ENCODE measurements around the gene ARHGAP15. TPM values are rescaled to one million over a fixed set of nuclear protein-coding genes. Genes with fewer than 3 reads are reported as not detected.

The ARHGAP15 gene
- total RNA-seq, 2 donors from 2014 or later: 0.86 TPM; not detected in 1

DNA sequence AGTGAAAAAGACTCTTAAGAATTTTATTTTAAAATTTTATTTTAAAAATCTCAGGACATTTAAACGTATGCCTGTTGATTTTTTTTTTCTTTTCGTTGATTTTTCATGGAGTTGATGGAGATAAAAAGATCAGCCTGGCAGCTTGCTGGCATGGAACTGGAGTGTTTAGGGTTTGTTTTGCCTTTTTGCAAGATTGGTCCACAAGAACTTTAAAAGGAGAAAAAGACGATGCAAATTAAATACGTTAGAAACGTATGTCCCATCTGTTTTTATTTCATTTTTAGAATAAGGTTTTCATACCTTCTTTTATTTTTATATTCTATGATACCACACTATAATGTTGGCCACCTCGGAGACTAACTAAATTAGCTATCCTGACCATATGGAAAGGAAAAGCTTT is 254.9 kb downstream of the ARHGAP15 start:
- Histone ChIP-seq H3K36me3 (ENCODE audit: control insufficient read depth, insufficient read depth, low read length) (no peaks in the 10 kb centered on the region), H3K9ac (ENCODE audit: extremely low read depth, low read length, poor library complexity, severe bottlenecking) (no peak overlapping the region), H3K4me1 (ENCODE audit: control insufficient read depth, insufficient read depth, low read length) (no peaks in the 10 kb centered on the region), H3K4me3 (ENCODE audit: low read length) (no peak overlapping the region), H3K9me3 (ENCODE audit: control insufficient read depth, low read length) (no peaks in the 10 kb centered on the region), H3K27me3 (ENCODE audit: control insufficient read depth, insufficient read depth, low read length, poor library complexity, severe bottlenecking) (no peaks in the 10 kb centered on the region), H3K27ac (ENCODE audit: low read depth, low read length) (no peak overlapping the region)
- Mint-ChIP-seq H3K4me3 (no peak overlapping the region), H3K27me3 (ENCODE audit: insufficient read depth) (no peaks in the 10 kb centered on the region), H3K4me1 (peaks cover 13% of the 10 kb centered on the region), H3K27ac (no peak overlapping the region), H3K9me3 (no peaks in the 10 kb centered on the region), H3K36me3 (ENCODE audit: low read depth) (no peaks in the 10 kb centered on the region)
- no peak for DNase-seq
- WGBS, 2 experiments (ENCODE audit: insufficient coverage in 1 of 2, insufficient read length in 1 of 2): 93 to 100% methylated on average over 1 to 6 of the region's 6 CpGs
- TF ChIP-seq, protein P1, sequence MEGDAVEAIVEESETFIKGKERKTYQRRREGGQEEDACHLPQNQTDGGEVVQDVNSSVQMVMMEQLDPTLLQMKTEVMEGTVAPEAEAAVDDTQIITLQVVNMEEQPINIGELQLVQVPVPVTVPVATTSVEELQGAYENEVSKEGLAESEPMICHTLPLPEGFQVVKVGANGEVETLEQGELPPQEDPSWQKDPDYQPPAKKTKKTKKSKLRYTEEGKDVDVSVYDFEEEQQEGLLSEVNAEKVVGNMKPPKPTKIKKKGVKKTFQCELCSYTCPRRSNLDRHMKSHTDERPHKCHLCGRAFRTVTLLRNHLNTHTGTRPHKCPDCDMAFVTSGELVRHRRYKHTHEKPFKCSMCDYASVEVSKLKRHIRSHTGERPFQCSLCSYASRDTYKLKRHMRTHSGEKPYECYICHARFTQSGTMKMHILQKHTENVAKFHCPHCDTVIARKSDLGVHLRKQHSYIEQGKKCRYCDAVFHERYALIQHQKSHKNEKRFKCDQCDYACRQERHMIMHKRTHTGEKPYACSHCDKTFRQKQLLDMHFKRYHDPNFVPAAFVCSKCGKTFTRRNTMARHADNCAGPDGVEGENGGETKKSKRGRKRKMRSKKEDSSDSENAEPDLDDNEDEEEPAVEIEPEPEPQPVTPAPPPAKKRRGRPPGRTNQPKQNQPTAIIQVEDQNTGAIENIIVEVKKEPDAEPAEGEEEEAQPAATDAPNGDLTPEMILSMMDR (conservative IDR thresholded peaks at IDR 0.05): no peak

DNA sequence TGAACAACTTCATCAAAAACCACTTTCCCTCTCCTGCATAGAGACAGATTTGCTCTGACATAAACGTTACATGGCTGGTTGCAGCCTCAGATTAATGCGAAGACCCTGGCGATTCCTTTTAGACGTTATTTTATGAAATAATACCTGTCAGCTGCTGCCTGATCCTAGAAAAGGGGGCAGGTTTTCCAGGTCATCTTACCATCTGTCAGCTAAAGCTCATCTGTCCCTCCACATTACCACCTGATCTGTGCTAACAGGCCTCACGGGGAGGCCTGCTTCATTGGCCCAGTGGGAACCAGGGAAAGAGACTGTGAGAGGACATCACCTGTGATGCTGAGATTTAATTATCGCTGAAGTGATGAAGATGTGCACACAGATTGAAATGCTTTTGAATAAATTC is 261.0 kb downstream of the ARHGAP15 start:
- Mint-ChIP-seq H3K27ac (no peak overlapping the region), H3K4me3 (no peak overlapping the region), H3K36me3 (ENCODE audit: low read depth) (no peaks in the 10 kb centered on the region), H3K9me3 (no peaks in the 10 kb centered on the region), H3K27me3 (ENCODE audit: insufficient read depth) (no peaks in the 10 kb centered on the region), H3K4me1 (peaks cover 32% of the 10 kb centered on the region)
- peak; percentile 54 for DNase-seq
- Histone ChIP-seq H3K27ac (ENCODE audit: low read depth, low read length) (no peak overlapping the region), H3K36me3 (ENCODE audit: control insufficient read depth, insufficient read depth, low read length) (no peaks in the 10 kb centered on the region), H3K9ac (ENCODE audit: extremely low read depth, low read length, poor library complexity, severe bottlenecking) (no peak overlapping the region), H3K9me3 (ENCODE audit: control insufficient read depth, low read length) (no peaks in the 10 kb centered on the region), H3K4me3 (ENCODE audit: low read length) (no peak overlapping the region), H3K27me3 (ENCODE audit: control insufficient read depth, insufficient read depth, low read length, poor library complexity, severe bottlenecking) (no peaks in the 10 kb centered on the region), H3K4me1 (ENCODE audit: control insufficient read depth, insufficient read depth, low read length) (peaks cover 4% of the 10 kb centered on the region)
- TF ChIP-seq, protein P1 (conservative IDR thresholded peaks at IDR 0.05): no peak
- 89 to 97% methylated on average over 5 to 6 of the region's 6 CpGs for WGBS, 2 experiments (ENCODE audit: insufficient coverage in 1 of 2, insufficient read length in 1 of 2)

- Histone ChIP-seq H3K4me3 (ENCODE audit: low read length) (no peak overlapping the region), H3K27me3 (ENCODE audit: control insufficient read depth, insufficient read depth, low read length, poor library complexity, severe bottlenecking) (no peaks in the 10 kb centered on the region), H3K9ac (ENCODE audit: extremely low read depth, low read length, poor library complexity, severe bottlenecking) (no peak overlapping the region), H3K4me1 (ENCODE audit: control insufficient read depth, insufficient read depth, low read length) (peaks cover 4% of the 10 kb centered on the region), H3K27ac (ENCODE audit: low read depth, low read length) (no peak overlapping the region), H3K9me3 (ENCODE audit: control insufficient read depth, low read length) (no peaks in the 10 kb centered on the region), H3K36me3 (ENCODE audit: control insufficient read depth, insufficient read depth, low read length) (no peaks in the 10 kb centered on the region)
- DNase-seq: no peak
- Mint-ChIP-seq H3K4me1 (peaks cover 24% of the 10 kb centered on the region), H3K4me3 (no peak overlapping the region), H3K27ac (no peak overlapping the region), H3K27me3 (ENCODE audit: insufficient read depth) (no peaks in the 10 kb centered on the region), H3K9me3 (no peaks in the 10 kb centered on the region), H3K36me3 (ENCODE audit: low read depth) (no peaks in the 10 kb centered on the region)
- TF ChIP-seq, protein P1 (conservative IDR thresholded peaks at IDR 0.05): no peak
Measured at GRCh38 chr2:143392358-143392757, 263.1 kb downstream of the ARHGAP15 start.
